ENCODE results near the gene ANO8.

The ANO8 gene

DNA sequence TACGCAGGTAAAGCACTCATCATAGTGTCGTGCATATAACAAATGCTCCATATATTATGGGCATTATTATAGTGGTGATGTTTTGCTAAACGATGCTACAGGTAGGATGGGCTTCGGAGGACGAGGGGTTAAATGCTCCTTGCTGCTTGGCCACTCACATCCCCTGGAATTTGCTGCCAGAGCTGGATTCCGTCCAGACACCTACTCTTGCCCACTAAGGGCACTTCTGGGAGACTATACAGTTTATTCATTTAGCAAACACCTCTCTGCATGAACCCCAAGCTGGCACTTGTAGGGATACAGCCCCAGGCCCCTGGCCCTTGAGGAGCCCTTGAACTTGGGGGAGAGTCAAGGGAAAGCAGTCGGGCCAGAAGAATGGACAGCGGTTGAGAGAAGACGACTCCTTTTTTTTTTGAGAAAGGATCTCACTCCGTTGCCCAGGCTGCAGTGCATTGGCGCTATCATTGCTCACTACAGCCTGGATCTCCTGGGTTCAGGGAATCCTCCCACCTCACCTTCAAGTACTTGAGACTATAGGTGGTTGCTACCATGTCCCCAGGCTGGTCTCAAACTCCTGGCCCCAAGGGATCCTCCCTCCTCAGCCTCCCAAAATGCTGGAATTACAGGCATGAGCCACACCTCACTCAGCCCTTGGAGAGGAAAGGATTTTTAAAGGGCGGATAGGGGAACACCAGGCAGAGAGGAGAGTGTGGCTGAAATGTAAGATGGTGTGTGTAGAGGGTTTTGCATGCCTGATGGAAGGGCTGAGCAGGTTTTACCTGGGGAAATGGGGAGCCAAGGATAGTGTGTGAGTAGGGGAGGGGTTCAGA is 30.1 kb downstream of the ANO8 start:
- TF ChIP-seq, protein P1, sequence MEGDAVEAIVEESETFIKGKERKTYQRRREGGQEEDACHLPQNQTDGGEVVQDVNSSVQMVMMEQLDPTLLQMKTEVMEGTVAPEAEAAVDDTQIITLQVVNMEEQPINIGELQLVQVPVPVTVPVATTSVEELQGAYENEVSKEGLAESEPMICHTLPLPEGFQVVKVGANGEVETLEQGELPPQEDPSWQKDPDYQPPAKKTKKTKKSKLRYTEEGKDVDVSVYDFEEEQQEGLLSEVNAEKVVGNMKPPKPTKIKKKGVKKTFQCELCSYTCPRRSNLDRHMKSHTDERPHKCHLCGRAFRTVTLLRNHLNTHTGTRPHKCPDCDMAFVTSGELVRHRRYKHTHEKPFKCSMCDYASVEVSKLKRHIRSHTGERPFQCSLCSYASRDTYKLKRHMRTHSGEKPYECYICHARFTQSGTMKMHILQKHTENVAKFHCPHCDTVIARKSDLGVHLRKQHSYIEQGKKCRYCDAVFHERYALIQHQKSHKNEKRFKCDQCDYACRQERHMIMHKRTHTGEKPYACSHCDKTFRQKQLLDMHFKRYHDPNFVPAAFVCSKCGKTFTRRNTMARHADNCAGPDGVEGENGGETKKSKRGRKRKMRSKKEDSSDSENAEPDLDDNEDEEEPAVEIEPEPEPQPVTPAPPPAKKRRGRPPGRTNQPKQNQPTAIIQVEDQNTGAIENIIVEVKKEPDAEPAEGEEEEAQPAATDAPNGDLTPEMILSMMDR (IDR thresholded peaks at IDR 0.05), result no peak
- peak overlapping the region; percentile 86 for H3K4me3 Mint-ChIP-seq
- no peak for DNase-seq
- peaks cover 45% of the 10 kb centered on the region for H3K4me1 Mint-ChIP-seq
- peaks cover 12% of the 10 kb centered on the region for H3K36me3 Mint-ChIP-seq (ENCODE audit: low read depth)
- H3K27ac Mint-ChIP-seq, result peak overlapping the region; percentile 93
- H3K27me3 Mint-ChIP-seq (ENCODE audit: low read depth, poor library complexity), result peaks cover 3% of the 10 kb centered on the region
- no peaks in the 10 kb centered on the region for H3K9me3 Mint-ChIP-seq

DNA sequence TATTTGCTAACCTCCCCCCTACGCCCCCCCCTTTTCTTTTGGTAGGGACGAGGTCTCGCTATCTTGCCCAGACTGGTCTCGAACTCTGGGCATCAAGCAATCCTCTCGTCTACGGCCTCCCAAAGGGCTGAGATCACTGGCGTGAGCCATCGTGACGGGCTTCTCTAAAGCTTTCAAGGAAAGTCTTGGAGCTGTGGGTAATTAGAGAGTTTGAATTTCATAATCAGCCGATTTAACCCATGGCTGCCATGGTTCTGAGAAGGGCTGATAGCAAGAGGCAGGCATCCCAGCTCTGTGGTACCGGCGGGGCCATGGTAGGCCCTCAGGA is 30.8 kb downstream of the ANO8 start:
- Mint-ChIP-seq H3K4me3 (peak overlapping the region; percentile 74), H3K27ac (no peak overlapping the region), H3K9me3 (peaks cover under 1% of the 10 kb centered on the region), H3K27me3 (ENCODE audit: low read depth, poor library complexity) (peaks cover 3% of the 10 kb centered on the region), H3K36me3 (ENCODE audit: low read depth) (peaks cover 13% of the 10 kb centered on the region), H3K4me1 (peaks cover 40% of the 10 kb centered on the region)
- TF ChIP-seq, protein P1 (IDR thresholded peaks at IDR 0.05), result no peak
- no peak for DNase-seq

DNA sequence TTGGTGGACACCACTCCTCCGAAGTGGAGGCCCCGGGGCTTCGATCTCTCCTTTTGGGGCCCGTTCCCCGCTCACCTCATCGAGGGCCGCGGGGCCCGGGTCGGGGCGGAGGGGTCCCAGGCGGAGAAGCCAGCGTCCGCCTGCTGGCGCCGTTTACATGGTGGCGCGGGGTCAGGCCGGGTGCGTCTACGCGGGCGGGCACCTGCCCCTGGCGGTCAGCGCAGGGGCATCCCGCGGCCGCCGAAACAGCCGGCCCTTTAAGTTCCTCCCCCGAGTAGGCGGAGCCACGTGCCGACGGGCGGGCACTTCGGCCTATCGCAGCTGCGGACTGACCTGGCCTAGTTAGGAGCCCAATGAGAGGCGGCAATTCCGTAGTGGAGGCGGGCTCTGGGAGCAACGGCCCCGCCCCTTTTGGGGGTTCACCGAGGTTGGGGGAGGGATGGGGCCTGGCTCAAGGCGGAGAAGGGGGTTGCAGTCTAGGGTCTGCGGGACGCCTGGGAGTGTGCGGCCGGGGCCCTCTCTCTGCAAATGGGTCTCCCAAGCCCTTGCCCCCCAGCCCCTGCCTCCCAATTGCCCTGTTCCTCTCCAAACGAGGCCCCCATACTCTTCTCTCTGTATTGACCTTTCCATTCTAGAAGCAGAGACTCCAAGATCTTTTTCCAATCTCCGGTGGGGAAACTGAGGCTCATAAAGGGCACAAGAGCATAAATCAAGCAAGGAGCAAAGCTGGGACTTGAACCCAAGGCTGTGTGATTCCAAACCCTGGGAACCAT is 31.3 kb downstream of the ANO8 start, which contains the start of gene ABHD8:
TSS of gene ABHD8 (minus strand) at position 259 of the 773 bp plus-strand sequence. CDS start 1,809 bp downstream, outside the sequence.
- Mint-ChIP-seq H3K27ac (no peak within 1 kb of the TSS), H3K4me3 (peak within 1 kb of the TSS; percentile 74), H3K9me3 (peaks cover 5% of the 10 kb centered on the region), H3K36me3 (ENCODE audit: low read depth) (peaks cover 19% of the 10 kb centered on the region), H3K4me1 (peaks cover 38% of the 10 kb centered on the region), H3K27me3 (ENCODE audit: low read depth, poor library complexity) (peaks cover 3% of the 10 kb centered on the region)
- TF ChIP-seq, protein P1 (IDR thresholded peaks at IDR 0.05), result peak; percentile 72
- DNase-seq, result peak; percentile 98

DNA sequence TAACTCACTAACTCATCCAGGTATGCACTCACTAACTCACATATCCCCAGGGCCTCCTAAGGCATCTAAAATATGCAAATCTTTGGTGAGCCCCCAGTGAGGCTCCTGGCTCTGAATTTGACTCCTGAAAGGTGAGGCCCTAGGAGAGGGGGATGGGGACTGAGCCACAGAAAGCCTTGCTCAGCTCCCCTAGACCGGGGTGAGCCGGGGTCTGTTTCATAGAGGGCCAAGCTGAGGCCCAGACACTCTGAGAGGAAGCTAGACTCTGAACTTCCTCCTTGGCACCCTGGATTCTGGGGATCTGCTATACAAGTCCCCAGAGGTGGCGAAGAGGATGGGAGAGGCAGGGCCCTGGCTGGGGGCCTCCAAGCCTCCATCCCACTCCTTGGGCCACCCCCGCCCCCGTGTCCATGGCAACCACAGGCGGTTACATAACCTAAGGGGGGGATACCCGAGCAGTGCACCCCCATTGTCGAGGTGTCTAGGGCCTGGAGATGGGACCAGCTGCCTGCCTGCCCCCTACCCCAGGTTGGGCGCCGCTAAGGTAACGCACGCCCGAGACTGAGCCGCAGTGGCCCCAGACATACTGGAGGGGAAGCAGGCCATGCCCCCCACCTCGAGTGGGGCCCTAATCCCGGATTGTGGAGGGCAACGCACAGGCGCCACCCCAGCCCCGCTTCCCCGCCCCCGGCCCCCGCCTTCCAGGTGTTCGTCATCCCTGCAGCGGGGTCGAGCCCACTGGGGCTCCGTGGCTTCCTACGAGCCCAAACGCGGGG is 32.1 kb downstream of the ANO8 start:
- peaks cover 9% of the 10 kb centered on the region for H3K9me3 Mint-ChIP-seq
- H3K27me3 Mint-ChIP-seq (ENCODE audit: low read depth, poor library complexity), result peaks cover 3% of the 10 kb centered on the region
- H3K36me3 Mint-ChIP-seq (ENCODE audit: low read depth), result peaks cover 27% of the 10 kb centered on the region
- H3K4me3 Mint-ChIP-seq, result peak overlapping the region; percentile 74
- TF ChIP-seq, protein P1 (IDR thresholded peaks at IDR 0.05), result no peak
- peaks cover 33% of the 10 kb centered on the region for H3K4me1 Mint-ChIP-seq
- DNase-seq, result peak; percentile 26
- no peak overlapping the region for H3K27ac Mint-ChIP-seq

DNA sequence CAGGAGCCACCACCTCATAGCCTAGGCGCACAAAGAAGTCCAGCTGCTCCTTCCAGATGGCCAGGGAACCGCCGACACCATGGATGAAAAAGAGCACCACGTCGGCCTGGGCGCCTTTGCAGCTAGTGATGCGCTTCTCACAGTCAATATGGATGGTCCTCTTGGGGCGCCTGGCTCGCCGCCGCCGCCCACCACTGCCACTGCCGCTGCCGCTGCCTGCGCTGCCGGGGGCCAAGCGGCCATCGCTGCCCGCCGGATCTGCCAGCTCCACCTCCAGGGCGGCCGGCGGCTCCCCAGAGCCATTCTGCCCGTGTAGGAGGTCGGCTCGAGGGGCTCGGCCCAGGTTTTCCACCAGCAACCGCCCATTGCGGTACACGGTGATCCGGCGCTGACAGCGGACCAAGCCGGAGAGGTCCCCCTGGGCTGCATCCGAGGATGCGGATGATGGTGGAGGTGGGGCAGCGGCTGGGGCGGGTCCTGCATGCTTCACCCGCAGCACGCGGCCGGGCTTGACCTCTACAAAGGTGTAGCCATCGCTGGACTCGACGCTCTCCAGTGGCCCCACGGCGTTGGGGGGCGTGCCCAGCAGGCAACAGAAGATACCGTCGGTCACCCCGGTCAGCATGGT is 33.5 kb downstream of the ANO8 start:
- Mint-ChIP-seq H3K27ac (no peak overlapping the region), H3K9me3 (peaks cover 9% of the 10 kb centered on the region), H3K4me1 (peaks cover 24% of the 10 kb centered on the region), H3K36me3 (ENCODE audit: low read depth) (peaks cover 40% of the 10 kb centered on the region), H3K4me3 (peak overlapping the region; percentile 74), H3K27me3 (ENCODE audit: low read depth, poor library complexity) (peaks cover 3% of the 10 kb centered on the region)
- TF ChIP-seq, protein P1 (IDR thresholded peaks at IDR 0.05), result no peak
- DNase-seq, result no peak

Measured in nephron progenitor cell (in vitro differentiated cells).